GM12878 (cell line): ENCODE measurements around the gene BPNT1. TPM values are rescaled to one million over a fixed set of nuclear protein-coding genes. Genes with fewer than 3 reads are reported as not detected.

Experiments
- ATAC-seq: fragments of 200-7000 bp; cut with Tn5 transposase; 3 replicates; pipeline ENCODE4 v1.9.1; 2020; ENCODE audit warnings: mild to moderate bottlenecking, moderate library complexity
- BruUV-seq: library from RNA; stranded (reverse); fragments of 400-500 nt; replicated peaks from 2 replicates; lab custom pipeline; 2021; lab: Mats Ljungman, UMichigan
- CTCF ChIA-PET: fragments of 300-600 bp; sonication (Branson Sonifier 250); formaldehyde crosslinking; extraction: SDS; loops from one replicate; lab custom pipeline; 2021; ENCODE audit warnings: inconsistent platforms; lab: Yijun Ruan, JAX
- POLR2A ChIA-PET: fragments of 350-600 bp; formaldehyde crosslinking; extraction: SDS; loops from one replicate; lab custom pipeline; 2021; ENCODE audit warnings: inconsistent platforms; lab: Charles Lee
- RAD21 ChIA-PET: fragments of 300-600 bp; sonication (Branson Sonifier 250); formaldehyde crosslinking; loops from one replicate; lab custom pipeline; 2023; ENCODE audit warnings: antibody characterized with exemption; ENCODE audit not compliant: unreplicated experiment; lab: Charles Lee
- SMC1A ChIA-PET: fragments of 300-600 bp; sonication (Branson Sonifier 250); formaldehyde crosslinking; loops from one replicate; lab custom pipeline; 2023; ENCODE audit not compliant: unreplicated experiment, uncharacterized antibody; lab: Charles Lee
- DNase-seq: peaks from one replicate; pipeline ENCODE4 v3.0.0-alpha.2; 2011; ENCODE audit warnings: low read depth, low spot score
- FAIRE-seq: peaks from 3 replicates; lab custom pipeline; 2011; peaks lifted over from hg19 to GRCh38; lab: Jason Lieb, UNC
- H2AFZ ChIP-seq: 2 replicates; pipeline ENCODE4 v1.6.0; 2011; ENCODE audit warnings: low read depth, low read length, control low read depth; ENCODE audit not compliant: control insufficient read depth
- H3K27ac ChIP-seq: 2 replicates; pipeline ENCODE4 v1.5.1; 2011; ENCODE audit warnings: control low read depth; ENCODE audit not compliant: control insufficient read depth, insufficient read depth
- H3K27me3 ChIP-seq, 2 experiments: replicated peaks in 1 of 2; 2 replicates each; pipeline versions ENCODE4 v1.6.0 to v1.6.1; 2011; ENCODE audit warnings: low read length in 1 of 2; ENCODE audit not compliant: control insufficient read depth in 2 of 2, insufficient read depth in 2 of 2
- H3K36me3 ChIP-seq, 2 experiments: 2 replicates each; pipeline ENCODE4 v1.5.1; 2011; ENCODE audit warnings: low read length in 1 of 2; ENCODE audit not compliant: control insufficient read depth in 2 of 2, insufficient read depth in 2 of 2
- H3K4me1 ChIP-seq: 2 replicates; pipeline ENCODE4 v1.6.1; 2011; ENCODE audit warnings: mild to moderate bottlenecking, low read length, moderate library complexity, mixed read lengths; ENCODE audit not compliant: control insufficient read depth, insufficient read depth
- H3K4me2 ChIP-seq: 2 replicates; pipeline ENCODE4 v1.6.0; 2011; ENCODE audit warnings: control low read depth; ENCODE audit not compliant: control insufficient read depth, insufficient read depth
- H3K4me3 ChIP-seq: fragments of 200-600 bp; sonication (generic); 2 replicates; pipeline ENCODE4 v1.5.1; 2016
- H3K79me2 ChIP-seq: 2 replicates; pipeline ENCODE4 v1.6.0; 2011; ENCODE audit warnings: low read length; ENCODE audit not compliant: control insufficient read depth, insufficient read depth
- H3K9ac ChIP-seq: 2 replicates; pipeline ENCODE4 v1.8.0; 2011; ENCODE audit warnings: low read length, control low read depth, mixed read lengths; ENCODE audit not compliant: control insufficient read depth, insufficient read depth
- H3K9me3 ChIP-seq: replicated peaks from 3 replicates; pipeline ENCODE4 v1.5.1; 2011; ENCODE audit warnings: mild to moderate bottlenecking, low read length; ENCODE audit not compliant: control insufficient read depth, insufficient read depth
- H4K20me1 ChIP-seq: 2 replicates; pipeline ENCODE4 v1.6.0; 2011; ENCODE audit not compliant: control insufficient read depth, insufficient read depth
- ATF3 ChIP-seq: IDR thresholded peaks from 2 replicates; pipeline ENCODE4 v1.6.1; 2011; ENCODE audit warnings: low read depth, mild to moderate bottlenecking, low read length, moderate library complexity, borderline replicate concordance; ENCODE audit errors: extremely low read depth
- BHLHE40 ChIP-seq, 2 experiments: fragments of 450-650 bp in 1 of 2; IDR thresholded peaks; 2 replicates each; pipeline ENCODE4 v1.6.1; 2011 to 2017; ENCODE audit warnings: low read depth in 2 of 2, borderline replicate concordance in 1 of 2, improper control_type of control experiment in 1 of 2, low read length in 1 of 2, mild to moderate bottlenecking in 1 of 2
- CHD4 ChIP-seq: fragments of 200-600 bp; sonication (generic); IDR thresholded peaks from 2 replicates; pipeline ENCODE4 v1.6.1; 2016; ENCODE audit warnings: mild to moderate bottlenecking
- ELK1 ChIP-seq: IDR thresholded peaks from 2 replicates; pipeline ENCODE4 v1.6.1; 2012; ENCODE audit warnings: low read depth, low read length, improper control_type of control experiment
- MTA3 ChIP-seq: IDR thresholded peaks from 2 replicates; pipeline ENCODE4 v1.6.1; 2012; ENCODE audit warnings: low read length, inconsistent platforms, borderline replicate concordance
- MXI1 ChIP-seq: fragments of 150-350 bp; IDR thresholded peaks from 2 replicates; pipeline ENCODE4 v1.6.1; 2011; ENCODE audit warnings: low read depth, mild to moderate bottlenecking, inconsistent platforms, low read length, improper control_type of control experiment
- SREBF2 ChIP-seq: IDR thresholded peaks from 2 replicates; pipeline ENCODE4 v1.6.1; 2012; ENCODE audit warnings: mild to moderate bottlenecking, low read length
- WGBS: methylation state at CpG from one replicate; pipeline ENCODE4 v1.1.6; 2016; ENCODE audit warnings: low lambda C conversion rate; ENCODE audit not compliant: insufficient replicate concordance, insufficient coverage; ENCODE audit errors: missing lambda C conversion rate; 5-methylcytosine and 5-hydroxymethylcytosine counted together
- in situ Hi-C: fragments of 300-500 bp; cut with MboI; formaldehyde crosslinking; loops from 9 replicates; pipeline ENCODE4 v1.14.3; 2018; ENCODE audit warnings: mixed read lengths
- intact Hi-C: fragments of 100-400 bp; cut with micrococcal nuclease; formaldehyde crosslinking; loops from one replicate; pipeline ENCODE4 v1.14.2; 2022; ENCODE audit not compliant: unreplicated experiment
- polyA plus RNA-seq, 11 experiments: library from polyadenylated mRNA; depleted of rRNA in 4 of 11; unstranded in 6 of 11; stranded (reverse) in 5 of 11; fragments of >200 nt; fragmentation: Nextera tagmentation in 4 of 11; fragmentation: Illumina TruSeq in 1 of 11; extraction: Ambion mirVana in 4 of 11; extraction: Trizol in 1 of 11; gene quantifications; 1 replicate in 1 of 11; 2 replicates in 10 of 11; pipeline versions ENCODE4 v1.2.1 to v1.2.3, GENCODE V29; 2011 to 2016; ENCODE audit warnings: inconsistent platforms in 2 of 11, missing spikeins in 2 of 11, low read depth in 1 of 11
- total RNA-seq, 4 experiments: library from RNA; depleted of rRNA in 3 of 4; stranded (reverse); fragments of >200 nt in 3 of 4; fragmentation: Illumina TruSeq in 1 of 4; extraction: Trizol in 1 of 4; gene quantifications; 2 replicates each; pipeline versions ENCODE4 v1.2.1 to v1.2.3, GENCODE V29; 2013 to 2021

Gene BPNT1
- total and polyA plus RNA-seq, 10 of the 15 experiments (the other 5 are each of a cell fraction or from before 2014, with no cell fraction given): 35.5 to 78.4 (median 45.4) TPM

GRCh38 chr1:220076861-220077762 lies 12.5 kb downstream of the BPNT1 start:
- H3K9ac ChIP-seq: no peak overlapping the region
- H3K4me3 ChIP-seq: no peak overlapping the region
- ChIA-PET SMC1A (no interaction called here), POLR2A (interaction anchor here (0.6 kb wide), 1 partner anchor 46 kb away, joined by 3 read pairs; no protein-coding TSS in a partner anchor), CTCF (no interaction called here), RAD21 (no interaction called here)
- no peak overlapping the region for H2AFZ ChIP-seq
- no peak for TF ChIP-seq ATF3
- no peak for TF ChIP-seq ELK1
- no peak for TF ChIP-seq MTA3
- TF ChIP-seq MXI1: no peak
- TF ChIP-seq BHLHE40 (IDR thresholded peaks at IDR 0.05; ENCODE audit: borderline replicate concordance in 1 of 2, low read depth in 2 of 2, low read length in 1 of 2): no peak
- no peak for TF ChIP-seq SREBF2
- TF ChIP-seq CHD4: no peak
- H3K27ac ChIP-seq: no peak overlapping the region
- H3K27me3 ChIP-seq: no peaks in the 10 kb centered on the region
- H3K9me3 ChIP-seq: peaks cover 2% of the 10 kb centered on the region; the same call in 1 of the 3 replicates
- no TSS peak for BruUV-seq
- WGBS: 96% methylated on average over 4 of the region's 4 CpGs
- H3K4me2 ChIP-seq: no peak overlapping the region
- H3K4me1 ChIP-seq: no peaks in the 10 kb centered on the region
- H4K20me1 ChIP-seq: no peaks in the 10 kb centered on the region
- DNase-seq (no peak), FAIRE-seq (no peak), ATAC-seq (no peak)
- H3K79me2 ChIP-seq: no peaks in the 10 kb centered on the region; the same call in none of the 2 replicates
- in situ Hi-C loops: no loop called here
- intact Hi-C loops: no loop called here
- H3K36me3 ChIP-seq: peaks cover 0 to 19% of the 10 kb centered on the region in 2 experiments; a peak in 3 of 4 replicates
